HG03460 (cell line): ENCODE measurements around the gene SPHK2.
"Not testable (repeated sequence)": the region's sequence is repeated elsewhere in the genome, so short reads cannot be mapped to it uniquely, and the experiment has no call there.

Experiments
- ATAC-seq: cut with Tn5 transposase; IDR thresholded peaks from one replicate; pipeline ENCODE4 v1.9.1; 2021; ENCODE audit not compliant: unreplicated experiment

Gene SPHK2

DNA sequence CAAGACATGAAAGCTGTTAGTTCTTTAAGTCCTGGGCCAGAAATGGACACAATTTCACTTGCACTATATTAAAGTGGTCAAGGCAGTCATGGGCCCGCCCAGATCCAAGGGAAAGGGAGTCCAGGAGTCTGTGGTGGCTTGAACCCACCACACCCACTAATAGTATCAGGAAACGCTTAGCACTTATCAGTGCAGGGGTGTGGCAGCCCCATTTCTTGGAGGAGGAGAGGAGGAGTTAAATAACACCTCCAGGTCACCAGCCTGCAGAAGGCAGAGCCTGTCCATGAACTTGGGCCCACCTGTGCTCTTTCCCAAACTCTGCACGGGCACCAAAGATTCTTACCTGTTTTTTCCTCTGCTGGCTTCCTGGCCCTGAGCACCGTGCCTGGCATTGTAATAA lies 58.9 kb downstream of the SPHK2 start:
- no peak for ATAC-seq

DNA sequence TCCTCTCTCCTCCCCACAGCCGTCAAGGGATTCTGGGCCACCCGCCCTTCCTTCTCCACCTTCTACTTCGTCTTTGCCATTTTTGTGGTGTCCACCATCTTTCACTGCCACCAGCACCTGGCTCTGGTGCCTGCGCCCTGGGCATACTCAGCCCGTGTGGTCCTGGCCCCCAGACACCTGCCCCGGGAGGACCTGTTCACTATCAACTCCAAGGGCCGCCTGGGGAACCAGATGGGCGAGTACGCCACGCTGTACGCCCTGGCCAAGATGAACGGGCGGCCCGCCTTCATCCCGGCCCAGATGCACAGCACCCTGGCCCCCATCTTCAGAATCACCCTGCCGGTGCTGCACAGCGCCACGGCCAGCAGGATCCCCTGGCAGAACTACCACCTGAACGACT lies 60.7 kb downstream of the SPHK2 start:
- not testable (repeated sequence) for ATAC-seq
